Activated CD4-positive, alpha-beta T cell treated with anti-CD3 and anti-CD28 coated beads for 36 hours (primary cell): ENCODE results near the gene RPTOR. TPM values are rescaled to one million over a fixed set of nuclear protein-coding genes. Genes with fewer than 3 reads are reported as not detected.
"Not testable (repeated sequence)": the region's sequence is repeated elsewhere in the genome, so short reads cannot be mapped to it uniquely, and the experiment has no call there.

ENCODE experiments used
- ATAC-seq: fragments of 200-7000 bp; cut with Tn5 transposase; one replicate; pipeline ENCODE4 v1.10.0; 2021; ENCODE audit warnings: mild to moderate bottlenecking, moderate library complexity
- CTCF ChIA-PET: fragments of 350-600 bp; sonication (Branson Sonifier 250); formaldehyde crosslinking; loops from one replicate; lab custom pipeline; 2021; ENCODE audit warnings: antibody characterized with exemption; lab: Charles Lee
- POLR2A ChIA-PET: fragments of 350-600 bp; sonication (Branson Sonifier 250); formaldehyde crosslinking; loops from one replicate; lab custom pipeline; 2021; ENCODE audit warnings: antibody characterized with exemption, inconsistent platforms; lab: Charles Lee
- DNase-seq: peaks from one replicate; pipeline ENCODE4 v3.0.0-alpha.2; 2020
- H3K27ac Mint-ChIP-seq: one replicate; pipeline ENCODE4 v1.8.0; 2021; ENCODE audit warnings: mixed read lengths
- H3K27me3 Mint-ChIP-seq: one replicate; pipeline ENCODE4 v1.8.0; 2021; ENCODE audit warnings: mixed read lengths
- H3K36me3 Mint-ChIP-seq: one replicate; pipeline ENCODE4 v1.8.0; 2021; ENCODE audit warnings: low read depth, mixed read lengths
- H3K4me1 Mint-ChIP-seq: one replicate; pipeline ENCODE4 v1.8.0; 2021; ENCODE audit warnings: mixed read lengths
- H3K4me3 Mint-ChIP-seq: one replicate; pipeline ENCODE4 v1.8.0; 2021; ENCODE audit warnings: mild to moderate bottlenecking, moderate library complexity, mixed read lengths
- H3K9me3 Mint-ChIP-seq: one replicate; pipeline ENCODE4 v1.8.0; 2021; ENCODE audit warnings: low read depth, mixed read lengths
- intact Hi-C, 2 experiments: fragments of 100-400 bp; cut with DNase I in 1 of 2; cut with micrococcal nuclease in 1 of 2; formaldehyde crosslinking; loops; one replicate each; pipeline versions ENCODE4 v1.14.2 to v1.15.1; 2022 to 2024; cut with DNase I, micrococcal nuclease
- total RNA-seq, 2 experiments: library from RNA; stranded (reverse); gene quantifications; one replicate each; pipeline ENCODE4 v1.2.3, GENCODE V29; 2021

RPTOR gene
- total RNA-seq, 2 experiments from 2014 or later = 48.6 to 58.1 TPM

DNA sequence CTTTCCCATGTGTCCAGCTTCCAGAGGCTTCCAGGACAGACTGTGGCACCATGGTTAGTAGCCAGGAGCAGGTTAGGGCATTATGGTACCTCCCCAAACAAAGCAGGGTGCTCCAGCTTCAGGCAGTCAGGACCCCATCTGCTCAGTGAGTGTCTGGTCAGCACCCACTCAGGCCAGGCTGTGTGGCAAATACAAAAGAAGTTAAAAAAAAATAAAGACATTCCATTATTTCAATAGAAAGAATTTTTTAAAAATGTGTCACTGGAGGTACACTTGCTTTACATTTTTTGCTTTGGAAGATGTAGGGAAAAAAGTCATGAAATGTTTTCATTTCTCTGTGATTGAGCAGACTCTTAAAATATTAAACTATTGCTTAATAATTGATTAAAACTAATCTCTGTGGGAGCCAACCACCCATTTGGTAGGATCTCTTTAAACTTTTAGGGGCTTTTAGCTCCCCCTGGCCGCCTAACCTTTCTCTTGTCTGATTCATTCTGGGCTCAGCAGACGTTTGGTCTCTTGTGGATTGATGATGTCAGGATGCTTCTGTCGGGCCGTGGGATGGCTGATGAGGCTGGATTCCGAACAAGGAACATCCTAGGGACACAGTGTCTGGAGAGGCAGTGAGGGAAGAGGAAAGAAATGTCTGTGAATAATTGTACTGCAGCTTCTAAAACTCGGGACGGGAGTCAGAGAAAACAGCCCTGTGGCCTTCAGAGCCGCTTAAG lies 39.8 kb upstream of the RPTOR start:
- POLR2A ChIA-PET = no interaction called here
- Mint-ChIP-seq H3K27ac (no peak overlapping the region), H3K4me3 (no peak overlapping the region), H3K9me3 (no peaks in the 10 kb centered on the region), H3K4me1 (no peaks in the 10 kb centered on the region), H3K36me3 (no peaks in the 10 kb centered on the region), H3K27me3 (peaks cover 14% of the 10 kb centered on the region)
- CTCF ChIA-PET = interaction anchor here (0.6 kb wide), 1 partner anchor 37 kb away, joined by 3 read pairs; no protein-coding TSS in a partner anchor
- intact Hi-C loops = no loop called here
- ATAC-seq (no peak), DNase-seq (no peak)

DNA sequence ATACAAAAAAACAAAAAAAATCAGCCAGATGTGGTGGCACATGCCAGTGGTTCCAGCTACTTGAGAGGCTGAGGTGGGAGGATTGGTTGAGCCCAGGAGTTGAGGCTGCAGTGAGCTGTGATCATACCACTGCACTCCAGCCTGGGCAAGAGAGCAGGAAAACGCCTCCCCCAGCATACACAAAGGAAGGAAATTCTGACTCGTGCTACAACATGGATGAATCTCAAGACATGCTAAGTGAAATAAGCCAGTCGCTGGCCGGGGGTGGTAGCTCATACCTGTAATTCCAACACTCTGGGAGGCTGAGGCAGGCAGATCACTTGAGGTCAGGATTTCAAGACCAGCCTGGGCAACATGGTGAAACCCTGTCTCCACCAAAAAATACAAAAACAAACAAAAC lies 37.5 kb upstream of the RPTOR start:
- H3K4me1 Mint-ChIP-seq, POLR2A ChIA-PET, H3K27ac Mint-ChIP-seq, intact Hi-C loops, DNase-seq, H3K9me3 Mint-ChIP-seq, H3K4me3 Mint-ChIP-seq, ATAC-seq, H3K36me3 Mint-ChIP-seq: not testable (repeated sequence)
- CTCF ChIA-PET = interaction anchor here (0.5 kb wide), 1 partner anchor 1143 kb away, joined by 3 read pairs; no protein-coding TSS in a partner anchor
- peaks cover 13% of the 10 kb centered on the region for H3K27me3 Mint-ChIP-seq

DNA sequence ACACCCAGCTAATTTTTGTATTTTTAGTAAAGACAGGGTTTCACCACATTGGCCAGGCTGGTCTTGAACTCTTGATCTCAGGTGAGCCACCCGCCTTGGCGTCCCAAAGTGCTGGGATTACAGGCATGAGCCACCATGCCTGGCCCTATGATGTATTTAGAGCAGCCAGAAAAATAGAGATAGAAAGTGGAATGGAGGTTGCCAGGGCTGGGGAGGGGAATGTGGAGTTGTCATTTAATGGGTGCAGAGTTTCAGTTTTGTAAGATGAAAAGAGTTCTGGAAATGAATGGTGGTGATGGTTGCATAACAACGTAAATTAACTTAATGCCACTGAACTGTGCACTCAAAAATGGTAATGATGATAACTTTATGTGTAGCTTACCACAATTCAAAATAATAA lies 36.7 kb upstream of the RPTOR start:
- H3K36me3 Mint-ChIP-seq = no peaks in the 10 kb centered on the region
- no peak for DNase-seq
- ChIA-PET CTCF (no interaction called here), POLR2A (no interaction called here)
- no peak overlapping the region for H3K4me3 Mint-ChIP-seq
- peaks cover 12% of the 10 kb centered on the region for H3K27me3 Mint-ChIP-seq
- ATAC-seq = peak; percentile 33
- intact Hi-C loops = no loop called here
- H3K27ac Mint-ChIP-seq = no peak overlapping the region
- no peaks in the 10 kb centered on the region for H3K9me3 Mint-ChIP-seq
- no peaks in the 10 kb centered on the region for H3K4me1 Mint-ChIP-seq

DNA sequence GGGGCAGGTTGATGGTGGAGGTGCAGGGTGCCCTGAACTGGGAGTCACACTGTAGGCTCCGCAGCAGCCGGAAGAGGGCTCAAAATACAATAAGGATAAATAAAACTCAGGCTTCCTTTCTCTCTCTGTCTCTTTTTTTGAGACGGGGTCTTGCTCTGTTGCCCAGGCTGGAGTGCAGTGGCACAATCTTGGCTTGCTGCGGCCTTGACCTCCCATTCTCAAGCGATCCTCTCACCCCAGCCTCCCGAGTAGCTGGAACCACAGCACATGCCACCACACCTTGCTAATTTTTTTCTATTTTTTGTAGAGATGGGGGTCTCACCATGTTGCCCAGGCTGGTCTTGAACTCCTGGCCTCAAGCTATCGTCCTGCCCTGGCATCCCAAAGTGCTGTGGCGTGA lies 35.3 kb upstream of the RPTOR start:
- Mint-ChIP-seq H3K27me3 (peaks cover 11% of the 10 kb centered on the region), H3K4me1 (no peaks in the 10 kb centered on the region), H3K27ac (no peak overlapping the region), H3K36me3 (no peaks in the 10 kb centered on the region), H3K9me3 (no peaks in the 10 kb centered on the region), H3K4me3 (no peak overlapping the region)
- ATAC-seq = no peak
- DNase-seq = no peak
- POLR2A ChIA-PET = no interaction called here
- intact Hi-C loops = no loop called here
- CTCF ChIA-PET = no interaction called here

DNA sequence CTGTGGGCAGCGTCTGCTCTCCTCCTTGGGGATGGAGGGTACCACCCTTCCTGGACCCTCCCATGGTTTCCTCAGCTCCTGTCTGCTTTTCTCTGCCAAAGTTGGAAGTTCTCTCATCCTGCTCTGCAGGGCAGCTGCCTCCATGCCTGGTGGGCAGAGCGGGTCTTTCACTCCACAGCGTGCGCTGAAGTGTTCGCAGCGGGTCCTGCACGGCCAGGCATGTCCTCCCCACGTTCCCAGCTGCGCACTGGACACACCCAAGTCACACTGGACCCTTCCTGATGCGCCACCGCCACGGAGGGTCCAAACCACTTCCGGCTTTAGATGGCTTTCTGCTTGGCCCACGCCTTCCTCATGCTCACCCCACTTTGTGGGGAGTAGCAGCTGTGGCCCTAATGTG lies 34.5 kb upstream of the RPTOR start:
- POLR2A ChIA-PET = no interaction called here
- H3K36me3 Mint-ChIP-seq = no peaks in the 10 kb centered on the region
- no peaks in the 10 kb centered on the region for H3K9me3 Mint-ChIP-seq
- H3K4me1 Mint-ChIP-seq = no peaks in the 10 kb centered on the region
- H3K4me3 Mint-ChIP-seq = no peak overlapping the region
- peaks cover 7% of the 10 kb centered on the region for H3K27me3 Mint-ChIP-seq
- intact Hi-C loops = no loop called here
- no peak for ATAC-seq
- no peak overlapping the region for H3K27ac Mint-ChIP-seq
- DNase-seq = no peak
- CTCF ChIA-PET = interaction anchor here (0.6 to 0.7 kb wide), 2 partner anchors 242 to 553 kb away, joined by 3 read pairs; no protein-coding TSS in a partner anchor

DNA sequence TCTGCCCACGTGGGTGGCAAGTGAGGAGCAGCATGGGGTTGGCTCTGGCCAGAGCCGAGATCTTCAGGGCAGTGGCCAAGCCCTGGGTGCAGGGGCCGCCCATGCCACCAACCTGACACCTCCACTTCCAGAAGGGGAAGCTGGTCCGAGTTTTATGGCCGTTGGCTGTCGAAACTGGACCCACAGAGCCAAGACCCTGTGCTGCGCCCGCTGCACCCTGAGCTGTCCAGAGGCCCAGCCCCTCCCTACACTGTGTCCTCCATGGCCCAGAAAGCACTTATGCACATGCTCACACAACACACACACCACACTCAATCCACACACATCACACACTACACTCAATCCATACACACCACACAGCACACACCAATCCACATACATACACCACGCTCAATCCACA lies 33.9 kb upstream of the RPTOR start:
- DNase-seq = no peak
- Mint-ChIP-seq H3K4me3 (no peak overlapping the region), H3K4me1 (no peaks in the 10 kb centered on the region), H3K36me3 (no peaks in the 10 kb centered on the region), H3K9me3 (no peaks in the 10 kb centered on the region), H3K27me3 (peaks cover 6% of the 10 kb centered on the region), H3K27ac (no peak overlapping the region)
- CTCF ChIA-PET = interaction anchor here (0.6 kb wide), 1 partner anchor 241 kb away, joined by 3 read pairs; no protein-coding TSS in a partner anchor
- ATAC-seq = no peak
- intact Hi-C loops = no loop called here
- POLR2A ChIA-PET = no interaction called here

DNA sequence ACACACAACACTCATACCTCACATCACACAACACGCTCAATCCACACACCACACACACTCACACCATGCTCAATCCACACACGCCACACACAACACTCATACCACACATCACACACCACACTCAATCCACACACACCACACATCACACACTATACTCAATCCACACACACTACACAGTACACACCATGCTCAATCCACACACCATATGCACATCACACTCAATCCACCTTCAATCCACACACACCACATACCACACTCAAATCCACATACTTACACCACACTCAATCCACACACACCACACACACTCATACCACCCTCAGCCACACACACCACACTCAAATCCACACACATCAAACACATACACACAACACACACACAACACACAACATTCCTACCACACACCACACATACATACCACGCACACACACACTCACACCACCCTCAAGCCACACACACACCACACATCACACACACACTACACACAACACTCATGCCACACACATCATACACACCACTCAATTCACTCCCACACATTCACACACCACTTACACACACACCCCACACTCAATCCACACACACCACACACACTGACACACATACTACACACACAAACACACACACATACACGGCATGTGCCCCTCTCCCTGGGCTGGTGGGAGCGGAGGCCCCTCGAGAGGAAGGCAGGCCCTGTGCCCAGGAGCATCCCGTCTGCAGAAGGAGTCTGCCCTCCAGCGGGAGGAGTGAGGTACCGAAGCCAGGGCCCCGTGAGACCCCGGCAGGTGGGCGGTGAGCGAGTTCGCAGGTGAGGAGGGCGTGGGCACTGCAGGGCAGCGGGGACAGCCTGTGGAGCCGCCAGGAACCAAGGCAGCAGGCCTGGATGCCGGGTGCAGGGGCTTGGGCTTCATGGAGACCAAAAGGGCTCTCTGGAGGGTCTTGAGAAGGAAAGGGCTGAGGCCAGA lies 33.1 kb upstream of the RPTOR start:
- CTCF ChIA-PET = no interaction called here
- H3K9me3 Mint-ChIP-seq = no peaks in the 10 kb centered on the region
- intact Hi-C loops = no loop called here
- DNase-seq = peak; percentile 19
- H3K4me3 Mint-ChIP-seq = no peak overlapping the region
- no peaks in the 10 kb centered on the region for H3K4me1 Mint-ChIP-seq
- POLR2A ChIA-PET = no interaction called here
- ATAC-seq = no peak
- no peaks in the 10 kb centered on the region for H3K36me3 Mint-ChIP-seq
- H3K27me3 Mint-ChIP-seq = peaks cover 6% of the 10 kb centered on the region
- H3K27ac Mint-ChIP-seq = no peak overlapping the region

DNA sequence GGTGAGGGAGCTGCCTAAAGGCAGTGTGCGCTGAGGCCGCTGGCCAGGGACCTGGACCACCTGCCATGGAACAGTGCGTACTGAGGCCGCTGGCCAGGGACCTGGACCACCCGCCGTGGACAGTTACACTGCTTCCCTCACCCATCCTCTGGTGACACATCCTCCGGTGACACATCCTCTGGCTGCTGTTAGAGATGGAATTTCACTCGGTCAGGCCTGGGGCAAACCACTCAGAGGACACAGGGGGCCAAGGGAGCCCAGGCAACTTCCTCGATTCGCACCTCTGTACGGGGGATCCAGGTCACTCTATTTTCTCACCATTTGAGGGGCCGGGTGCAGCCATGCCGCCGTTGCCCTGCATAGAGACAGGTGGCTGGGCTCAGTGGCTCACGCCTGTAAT lies 32.4 kb upstream of the RPTOR start:
- Mint-ChIP-seq H3K4me3 (no peak overlapping the region), H3K4me1 (no peaks in the 10 kb centered on the region), H3K36me3 (no peaks in the 10 kb centered on the region), H3K27ac (no peak overlapping the region), H3K27me3 (peaks cover 3% of the 10 kb centered on the region), H3K9me3 (no peaks in the 10 kb centered on the region)
- intact Hi-C loops = no loop called here
- ATAC-seq = no peak
- ChIA-PET POLR2A (no interaction called here), CTCF (no interaction called here)
- no peak for DNase-seq

DNA sequence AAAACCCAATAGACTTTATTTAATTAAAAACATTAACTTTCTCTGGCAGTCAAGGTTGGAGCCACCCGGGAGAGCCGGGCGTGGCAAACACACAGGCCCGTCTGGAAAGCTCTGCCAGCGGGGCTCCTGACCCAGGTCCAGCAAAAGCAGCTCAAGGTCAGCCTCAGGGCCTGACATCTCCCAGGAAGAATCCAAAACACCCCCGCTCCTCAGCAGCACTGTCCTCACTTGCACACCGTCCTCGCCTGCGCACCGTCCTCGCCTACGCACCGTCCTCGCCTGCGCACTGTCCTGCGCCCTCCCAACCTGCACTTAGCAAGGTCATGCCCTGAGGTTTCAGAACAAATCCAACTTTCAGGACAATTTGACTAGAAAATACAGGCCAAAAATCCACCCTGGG lies 31.4 kb upstream of the RPTOR start:
- H3K9me3 Mint-ChIP-seq = no peaks in the 10 kb centered on the region
- no peak overlapping the region for H3K27ac Mint-ChIP-seq
- peaks cover 3% of the 10 kb centered on the region for H3K27me3 Mint-ChIP-seq
- DNase-seq = no peak
- intact Hi-C loops = no loop called here
- H3K36me3 Mint-ChIP-seq = no peaks in the 10 kb centered on the region
- ChIA-PET CTCF (no interaction called here), POLR2A (no interaction called here)
- H3K4me1 Mint-ChIP-seq = no peaks in the 10 kb centered on the region
- H3K4me3 Mint-ChIP-seq = no peak overlapping the region
- ATAC-seq = no peak

DNA sequence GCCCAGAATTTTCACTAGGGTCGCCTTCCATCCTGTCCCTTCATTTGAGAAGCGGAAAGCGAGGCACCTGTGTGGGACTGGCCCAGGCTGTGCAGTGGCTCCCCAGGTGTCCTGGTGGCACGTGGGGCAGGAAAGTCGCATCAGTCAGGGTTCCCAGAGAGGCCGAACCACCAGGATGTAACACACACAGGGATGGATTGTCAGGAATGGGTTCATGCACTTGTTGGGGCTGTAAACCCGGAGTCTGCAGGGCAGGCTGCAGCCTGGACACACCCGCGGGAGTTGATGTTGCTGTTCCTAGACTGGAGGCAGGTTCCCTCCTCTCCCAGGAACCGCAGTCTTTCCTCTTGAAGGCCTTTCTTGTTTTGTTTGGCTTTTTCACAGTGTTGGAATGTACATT lies 30.7 kb upstream of the RPTOR start:
- no peak for DNase-seq
- H3K27me3 Mint-ChIP-seq = peaks cover 3% of the 10 kb centered on the region
- no peaks in the 10 kb centered on the region for H3K9me3 Mint-ChIP-seq
- CTCF ChIA-PET = no interaction called here
- POLR2A ChIA-PET = no interaction called here
- H3K4me1 Mint-ChIP-seq = no peaks in the 10 kb centered on the region
- intact Hi-C loops = no loop called here
- no peak for ATAC-seq
- H3K27ac Mint-ChIP-seq = no peak overlapping the region
- no peak overlapping the region for H3K4me3 Mint-ChIP-seq
- H3K36me3 Mint-ChIP-seq = no peaks in the 10 kb centered on the region

DNA sequence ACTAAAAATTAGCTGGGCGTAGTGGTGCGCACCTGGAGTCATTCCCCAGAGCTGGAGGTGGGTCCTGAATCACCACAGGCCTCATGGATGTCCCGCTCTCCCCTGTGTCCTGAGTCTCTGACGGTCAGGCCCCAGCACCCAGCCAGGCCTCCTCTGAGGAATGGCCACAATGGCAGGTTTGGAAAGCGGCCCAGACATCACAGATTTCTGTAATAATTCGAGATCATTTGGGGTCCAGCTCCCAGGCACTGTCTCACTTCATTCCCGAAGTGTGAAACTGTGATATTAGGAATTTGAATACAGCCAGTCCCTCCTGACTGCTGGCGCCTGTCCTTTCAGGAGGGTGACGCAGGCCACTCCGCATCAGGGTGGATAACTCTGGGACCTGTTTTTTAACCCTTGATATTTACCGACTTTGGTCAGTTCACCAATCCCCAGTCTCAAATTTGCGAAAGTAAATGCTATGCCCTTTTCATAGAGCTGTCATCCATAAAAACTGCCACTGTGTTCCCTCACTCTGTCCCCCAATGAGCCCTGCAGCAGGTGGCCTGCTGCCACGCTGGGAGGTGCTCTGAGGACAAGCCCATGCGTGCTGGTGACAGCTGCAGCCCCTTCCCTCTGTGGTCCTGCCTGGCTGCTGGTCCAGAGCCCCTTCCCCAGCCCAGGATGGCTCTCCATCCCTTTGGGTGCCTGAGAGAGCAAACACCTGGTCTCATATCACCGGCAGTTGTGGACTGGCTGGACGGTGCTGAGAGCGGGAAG lies 28.3 kb upstream of the RPTOR start:
- ATAC-seq = no peak
- H3K27me3 Mint-ChIP-seq = peaks cover 3% of the 10 kb centered on the region
- no peak for DNase-seq
- H3K4me3 Mint-ChIP-seq = no peak overlapping the region
- H3K27ac Mint-ChIP-seq = no peak overlapping the region
- no peaks in the 10 kb centered on the region for H3K4me1 Mint-ChIP-seq
- POLR2A ChIA-PET = no interaction called here
- CTCF ChIA-PET = no interaction called here
- no peaks in the 10 kb centered on the region for H3K9me3 Mint-ChIP-seq
- H3K36me3 Mint-ChIP-seq = no peaks in the 10 kb centered on the region
- intact Hi-C loops = no loop called here
